Transverse colon (tissue), 4 donors: ENCODE data around the gene POLRMT. TPM values are rescaled to one million over a fixed set of nuclear protein-coding genes. Genes with fewer than 3 reads are reported as not detected.

Experiments
- DNase-seq: peaks from one replicate; pipeline ENCODE4 v3.0.0-alpha.2; 2019
- H3K27ac ChIP-seq, 4 donors: fragments of 200-600 bp; sonication (generic); 2 replicates each; pipeline ENCODE4 v1.5.1; 2016 to 2018; ENCODE audit warnings: inconsistent platforms in 4 of 4
- H3K27me3 ChIP-seq: fragments of 200-600 bp; sonication (generic); 2 replicates; pipeline ENCODE4 v1.5.1; 2017; ENCODE audit warnings: inconsistent platforms
- H3K36me3 ChIP-seq, 4 donors: fragments of 200-600 bp; sonication (generic); 2 replicates each; pipeline ENCODE4 v1.5.1; 2017 to 2019; ENCODE audit warnings: inconsistent platforms in 4 of 4
- H3K4me1 ChIP-seq, 4 donors: fragments of 200-600 bp; sonication (generic); 2 replicates each; pipeline ENCODE4 v1.5.1; 2017 to 2020; ENCODE audit warnings: inconsistent platforms in 4 of 4
- H3K4me3 ChIP-seq, 4 donors: fragments of 200-600 bp; sonication (generic); 1 replicate in 1 of 4; 2 replicates in 3 of 4; pipeline versions ENCODE4 v1.5.1 to v1.6.1; 2017 to 2019; ENCODE audit warnings: inconsistent platforms in 4 of 4
- H3K9me3 ChIP-seq, 2 donors: fragments of 200-600 bp; sonication (generic); 2 replicates each; pipeline ENCODE4 v1.5.1; 2017 to 2019; ENCODE audit warnings: inconsistent platforms in 2 of 2
- CTCF ChIP-seq, 5 experiments: fragments of 200-600 bp in 3 of 5; fragments of 450-650 bp in 2 of 5; sonication (generic) in 3 of 5; IDR thresholded peaks; 1 replicate in 2 of 5; 2 replicates in 3 of 5; pipeline ENCODE4 v1.5.1; 2016 to 2017; ENCODE audit warnings: antibody characterized with exemption in 5 of 5, inconsistent platforms in 3 of 5, mild to moderate bottlenecking in 2 of 5, moderate library complexity in 1 of 5
- EP300 ChIP-seq: sonication (generic); formaldehyde crosslinking; IDR thresholded peaks from one replicate; pipeline ENCODE4 v1.6.1; 2017; ENCODE audit warnings: antibody characterized with exemption, low read depth
- POLR2A ChIP-seq: fragments of 450-650 bp; IDR thresholded peaks from one replicate; pipeline ENCODE4 v1.6.1; 2016; ENCODE audit warnings: antibody characterized with exemption, mild to moderate bottlenecking, moderate library complexity
- POLR2AphosphoS5 ChIP-seq, 3 donors: sonication (generic); formaldehyde crosslinking; IDR thresholded peaks; one replicate each; pipeline ENCODE4 v1.6.1; 2016; ENCODE audit warnings: antibody characterized with exemption in 3 of 3
- WGBS, 2 donors: methylation state at CpG; one replicate each; pipeline ENCODE4 v1.1.5; 2018; ENCODE audit warnings: low coverage in 1 of 2; 5-methylcytosine and 5-hydroxymethylcytosine counted together
- in situ Hi-C, 4 donors: fragments of 200-750 bp; cut with MboI; loops; one replicate each; pipeline versions ENCODE4 v1.15.0 to v1.15.1; 2017; ENCODE audit warnings: low sequenced_read_pairs in 3 of 4, low pct_ligation_motif_present in 1 of 4, low pct_unique_long_range_greater_than_20kb in 1 of 4
- intact Hi-C: fragments of 100-400 bp; cut with DNase I; formaldehyde crosslinking; loops from one replicate; pipeline ENCODE4 v1.15.1; 2023; ENCODE audit warnings: low total_unique reads
- total RNA-seq, 4 donors: library from RNA; depleted of rRNA; stranded (reverse); fragments of >200 nt; gene quantifications; one replicate each; pipeline ENCODE4 v1.1.0, GENCODE V29; 2016

Gene POLRMT
- total RNA-seq, 4 donors from 2014 or later, result 45.9 to 114 (median 63.9) TPM

- Histone ChIP-seq H3K4me1 (no peaks in the 10 kb centered on the region), H3K27me3 (peaks cover 7% of the 10 kb centered on the region), H3K36me3 (no peaks in the 10 kb centered on the region), H3K27ac (no peak overlapping the region), H3K4me3 (no peak overlapping the region), H3K9me3 (no peaks in the 10 kb centered on the region)
- WGBS, 2 donors, result 74 to 81% methylated on average over 13 to 33 of the region's 35 CpGs
- no peak for TF ChIP-seq POLR2A
- TF ChIP-seq CTCF (IDR thresholded peaks at IDR 0.05), result no peak
- TF ChIP-seq POLR2AphosphoS5 (IDR thresholded peaks at IDR 0.05), result no peak
- TF ChIP-seq EP300, result no peak
- intact Hi-C loops (no loop called here), in situ Hi-C loops (no loop called here)
- no peak for DNase-seq
Measured at GRCh38 chr19:602391-603301, 30.7 kb downstream of the POLRMT start.

- Histone ChIP-seq H3K27me3 (peaks cover 13% of the 10 kb centered on the region), H3K36me3 (no peaks in the 10 kb centered on the region), H3K27ac (no peak overlapping the region), H3K4me3 (no peak overlapping the region), H3K9me3 (no peaks in the 10 kb centered on the region), H3K4me1 (no peaks in the 10 kb centered on the region)
- no peak for DNase-seq
- in situ Hi-C loops (no loop called here), intact Hi-C loops (no loop called here)
- TF ChIP-seq POLR2AphosphoS5 (IDR thresholded peaks at IDR 0.05), result no peak
- TF ChIP-seq CTCF (IDR thresholded peaks at IDR 0.05), result no peak
- 79 to 83% methylated on average over 16 to 25 of the region's 25 CpGs for WGBS, 2 donors
Measured at GRCh38 chr19:601790-602189, 31.5 kb downstream of the POLRMT start.

- TF ChIP-seq POLR2A, result no peak
- no peak for TF ChIP-seq POLR2AphosphoS5 (IDR thresholded peaks at IDR 0.05)
- no peak for TF ChIP-seq CTCF (IDR thresholded peaks at IDR 0.05)
- TF ChIP-seq EP300, result no peak
- DNase-seq, result no peak
- intact Hi-C loops (no loop called here), in situ Hi-C loops (no loop called here)
- peaks cover 17% of the 10 kb centered on the region for H3K27me3 ChIP-seq
- no peaks in the 10 kb centered on the region for H3K9me3 ChIP-seq
- WGBS, 2 donors, result 89 to 90% methylated on average over 15 to 28 of the region's 28 CpGs
- no peaks in the 10 kb centered on the region for H3K36me3 ChIP-seq
- no peak overlapping the region for H3K4me3 ChIP-seq
- H3K27ac ChIP-seq, result no peak overlapping the region
- no peaks in the 10 kb centered on the region for H3K4me1 ChIP-seq
Measured at GRCh38 chr19:601310-601709, 32.0 kb downstream of the POLRMT start.

GRCh38 chr19:597406-598315 lies 35.7 kb downstream of the POLRMT start:
- Histone ChIP-seq H3K36me3 (no peaks in the 10 kb centered on the region), H3K27ac (no peak overlapping the region), H3K27me3 (peaks cover 53% of the 10 kb centered on the region), H3K4me3 (no peak overlapping the region), H3K9me3 (no peaks in the 10 kb centered on the region), H3K4me1 (no peaks in the 10 kb centered on the region)
- TF ChIP-seq POLR2AphosphoS5 (IDR thresholded peaks at IDR 0.05), result no peak
- TF ChIP-seq CTCF (IDR thresholded peaks at IDR 0.05), result no peak
- TF ChIP-seq EP300, result no peak
- no peak for TF ChIP-seq POLR2A
- DNase-seq, result no peak
- intact Hi-C loops (no loop called here), in situ Hi-C loops (no loop called here)
- 29 to 60% methylated on average over 5 to 15 of the region's 18 CpGs for WGBS, 2 donors
